Tibial nerve (tissue), 4 donors: ENCODE data around the gene GNA12. TPM values are rescaled to one million over a fixed set of nuclear protein-coding genes. Genes with fewer than 3 reads are reported as not detected.
A peak's percentile ranks its signal among the peaks of the same experiment; 100 is the strongest.

Source experiments
- DNase-seq, 2 donors: peaks; one replicate each; pipeline ENCODE4 v3.0.0-alpha.2; 2019; ENCODE audit warnings: low spot score in 2 of 2
- H3K27ac ChIP-seq, 4 donors: fragments of 200-600 bp; sonication (generic) in 3 of 4; one replicate each; pipeline ENCODE4 v1.5.1; 2017 to 2019; ENCODE audit warnings: mild to moderate bottlenecking in 1 of 4
- H3K27me3 ChIP-seq, 2 donors: fragments of 200-600 bp; sonication (generic) in 1 of 2; one replicate each; pipeline versions ENCODE4 v1.5.1 to v1.6.0; 2017 to 2019
- H3K36me3 ChIP-seq, 3 donors: fragments of 200-600 bp; sonication (generic); one replicate each; pipeline ENCODE4 v1.5.1; 2018 to 2019
- H3K4me1 ChIP-seq, 4 donors: fragments of 200-600 bp; sonication (generic) in 3 of 4; one replicate each; pipeline ENCODE4 v1.5.1; 2017 to 2019
- H3K4me3 ChIP-seq, 4 donors: fragments of 200-600 bp; sonication (generic) in 3 of 4; one replicate each; pipeline ENCODE4 v1.5.1; 2017 to 2019; ENCODE audit warnings: mild to moderate bottlenecking in 1 of 4, moderate library complexity in 1 of 4
- H3K9me3 ChIP-seq, 4 donors: fragments of 200-600 bp; sonication (generic) in 3 of 4; one replicate each; pipeline ENCODE4 v1.5.1; 2017 to 2019
- EP300 ChIP-seq, 2 donors: sonication (generic); formaldehyde crosslinking; IDR thresholded peaks; one replicate each; pipeline ENCODE4 v1.6.1; 2017; ENCODE audit warnings: antibody characterized with exemption in 2 of 2, mild to moderate bottlenecking in 1 of 2
- POLR2A ChIP-seq, 2 donors: fragments of 450-650 bp; IDR thresholded peaks; one replicate each; pipeline ENCODE4 v1.6.1; 2017; ENCODE audit warnings: antibody characterized with exemption in 2 of 2, mild to moderate bottlenecking in 2 of 2, moderate library complexity in 2 of 2
- WGBS, 2 donors: methylation state at CpG; one replicate each; pipeline ENCODE4 v1.1.5; 2018; 5-methylcytosine and 5-hydroxymethylcytosine counted together
- total RNA-seq, 4 donors: library from RNA; depleted of rRNA; stranded (reverse); fragments of >200 nt; gene quantifications; one replicate each; pipeline ENCODE4 v1.1.0, GENCODE V29; 2016
- TF ChIP-seq, protein P1 (sequence below), 5 experiments: fragments of 200-600 bp in 3 of 5; fragments of 450-650 bp in 2 of 5; sonication (generic) in 3 of 5; IDR thresholded peaks; one replicate each; pipeline ENCODE4 v1.5.1; 2016 to 2019; ENCODE audit warnings: antibody characterized with exemption in 5 of 5, mild to moderate bottlenecking in 3 of 5, moderate library complexity in 2 of 5

Gene GNA12
- total RNA-seq, 4 donors from 2014 or later, result 21.3 to 36.0 (median 29.4) TPM

DNA sequence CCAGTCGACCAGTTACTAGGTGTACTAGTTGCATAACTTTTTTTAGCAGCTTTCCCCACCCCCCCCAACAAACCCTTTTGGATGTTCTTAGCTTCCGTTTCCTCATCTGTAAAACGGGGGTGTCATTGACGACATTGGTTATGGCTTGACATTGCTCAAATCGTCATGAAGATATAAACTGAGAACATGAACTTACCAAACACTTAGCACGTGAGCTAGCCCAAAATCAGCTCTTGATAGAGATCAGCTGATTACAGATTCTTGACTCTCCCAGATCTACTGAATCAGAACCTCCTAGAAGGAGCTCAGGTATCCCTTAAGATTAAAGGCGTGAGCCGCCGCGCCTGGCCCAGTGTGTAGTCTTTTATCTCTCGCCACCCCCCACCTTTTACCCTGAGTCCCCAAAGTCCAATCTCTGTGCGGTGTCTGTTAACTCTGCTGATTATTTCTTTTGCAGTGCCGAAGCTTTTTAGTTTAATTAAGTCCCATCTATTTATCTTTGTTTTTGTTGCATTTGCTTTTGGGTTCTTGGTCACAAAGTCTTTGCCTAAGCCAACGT is 1.0 kb upstream of the GNA12 start:
- no peaks in the 10 kb centered on the region for H3K36me3 ChIP-seq
- TF ChIP-seq EP300 (IDR thresholded peaks at IDR 0.05), result no peak
- TF ChIP-seq, protein P1, sequence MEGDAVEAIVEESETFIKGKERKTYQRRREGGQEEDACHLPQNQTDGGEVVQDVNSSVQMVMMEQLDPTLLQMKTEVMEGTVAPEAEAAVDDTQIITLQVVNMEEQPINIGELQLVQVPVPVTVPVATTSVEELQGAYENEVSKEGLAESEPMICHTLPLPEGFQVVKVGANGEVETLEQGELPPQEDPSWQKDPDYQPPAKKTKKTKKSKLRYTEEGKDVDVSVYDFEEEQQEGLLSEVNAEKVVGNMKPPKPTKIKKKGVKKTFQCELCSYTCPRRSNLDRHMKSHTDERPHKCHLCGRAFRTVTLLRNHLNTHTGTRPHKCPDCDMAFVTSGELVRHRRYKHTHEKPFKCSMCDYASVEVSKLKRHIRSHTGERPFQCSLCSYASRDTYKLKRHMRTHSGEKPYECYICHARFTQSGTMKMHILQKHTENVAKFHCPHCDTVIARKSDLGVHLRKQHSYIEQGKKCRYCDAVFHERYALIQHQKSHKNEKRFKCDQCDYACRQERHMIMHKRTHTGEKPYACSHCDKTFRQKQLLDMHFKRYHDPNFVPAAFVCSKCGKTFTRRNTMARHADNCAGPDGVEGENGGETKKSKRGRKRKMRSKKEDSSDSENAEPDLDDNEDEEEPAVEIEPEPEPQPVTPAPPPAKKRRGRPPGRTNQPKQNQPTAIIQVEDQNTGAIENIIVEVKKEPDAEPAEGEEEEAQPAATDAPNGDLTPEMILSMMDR (IDR thresholded peaks at IDR 0.05), result no peak
- TF ChIP-seq POLR2A (IDR thresholded peaks at IDR 0.05), result no peak
- H3K4me3 ChIP-seq, result peak overlapping the region in 1 of 4 donors; percentile 75
- DNase-seq, result no peak
- 86 to 88% methylated on average over 14 of the region's 14 CpGs for WGBS, 2 donors
- H3K27me3 ChIP-seq, result no peaks in the 10 kb centered on the region
- peak overlapping the region in 3 of 4 donors; percentile 19 to 69 (median 60) for H3K27ac ChIP-seq
- H3K9me3 ChIP-seq, result no peaks in the 10 kb centered on the region
- peaks cover 0 to 28% (median 13%) of the 10 kb centered on the region in 4 donors for H3K4me1 ChIP-seq

DNA sequence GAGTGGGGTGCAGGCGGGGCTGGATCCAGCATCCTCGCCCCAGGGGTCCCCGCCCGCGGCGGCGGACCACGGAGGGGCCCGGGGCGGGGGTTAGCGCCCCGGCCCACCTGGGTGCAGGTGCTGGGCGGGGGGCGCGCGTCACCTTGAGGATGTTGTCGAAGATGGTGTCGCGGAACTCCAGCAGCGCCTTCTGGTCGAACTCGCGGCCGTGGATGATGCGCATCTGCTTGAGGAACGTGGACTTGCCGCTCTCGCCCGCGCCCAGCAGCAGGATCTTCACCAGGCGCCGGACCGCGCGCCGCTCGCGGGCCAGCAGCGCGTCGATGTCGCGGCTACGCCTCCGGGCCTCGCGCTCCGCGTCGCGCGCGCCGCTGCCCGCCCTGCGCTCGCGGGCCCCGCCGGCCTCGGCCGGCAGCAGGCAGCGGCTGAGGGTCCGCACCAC is 376 bp downstream of the GNA12 start:
- H3K27me3 ChIP-seq, result no peaks in the 10 kb centered on the region
- H3K36me3 ChIP-seq, result peaks cover 0 to 4% (median 0%) of the 10 kb centered on the region in 3 donors
- peaks cover 0 to 28% (median 13%) of the 10 kb centered on the region in 4 donors for H3K4me1 ChIP-seq
- H3K9me3 ChIP-seq, result no peaks in the 10 kb centered on the region
- H3K4me3 ChIP-seq, result peak overlapping the region; percentile 56 to 79 (median 73)
- H3K27ac ChIP-seq, result peak overlapping the region in 3 of 4 donors; percentile 4 to 82 (median 72)
- TF ChIP-seq, protein P1 (IDR thresholded peaks at IDR 0.05), result no peak
- TF ChIP-seq POLR2A (IDR thresholded peaks at IDR 0.05) (no peak), EP300 (IDR thresholded peaks at IDR 0.05) (no peak)
- no peak for DNase-seq
- 0% methylated on average over 22 to 60 of the region's 64 CpGs for WGBS, 2 donors

DNA sequence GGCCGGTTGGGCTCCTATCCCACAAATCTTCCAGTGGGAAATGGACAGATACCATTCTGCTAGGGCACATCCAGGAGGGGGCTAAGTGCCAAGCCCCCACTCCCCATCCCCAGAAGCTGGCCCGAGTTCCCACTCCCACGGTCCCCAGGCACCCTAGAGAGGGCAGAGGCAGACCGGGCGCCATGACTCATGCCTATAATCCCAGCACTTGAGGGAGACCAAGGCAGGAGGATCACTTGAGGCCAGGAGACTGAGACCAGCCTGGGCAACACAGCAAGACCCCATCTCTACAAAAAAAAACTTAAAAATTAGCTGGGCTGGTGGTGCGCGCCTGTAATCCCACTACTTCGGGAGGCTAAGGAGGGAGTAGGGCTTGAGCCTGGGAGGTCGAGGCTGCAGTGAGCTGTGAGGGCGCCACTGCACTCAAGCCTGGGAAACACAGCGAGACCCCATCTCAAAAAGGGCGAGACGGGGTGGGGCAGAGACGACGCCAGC is 870 bp downstream of the GNA12 start:
- DNase-seq, result no peak
- TF ChIP-seq, protein P1 (IDR thresholded peaks at IDR 0.05), result no peak
- Histone ChIP-seq H3K27ac (peak overlapping the region in 3 of 4 donors; percentile 4 to 82 (median 72)), H3K4me1 (peaks cover 0 to 28% (median 13%) of the 10 kb centered on the region in 4 donors), H3K27me3 (no peaks in the 10 kb centered on the region), H3K9me3 (no peaks in the 10 kb centered on the region), H3K36me3 (peaks cover 0 to 9% (median 0%) of the 10 kb centered on the region in 3 donors), H3K4me3 (peak overlapping the region; percentile 56 to 79 (median 73))
- WGBS, 2 donors, result 45 to 48% methylated on average over 15 of the region's 15 CpGs

DNA sequence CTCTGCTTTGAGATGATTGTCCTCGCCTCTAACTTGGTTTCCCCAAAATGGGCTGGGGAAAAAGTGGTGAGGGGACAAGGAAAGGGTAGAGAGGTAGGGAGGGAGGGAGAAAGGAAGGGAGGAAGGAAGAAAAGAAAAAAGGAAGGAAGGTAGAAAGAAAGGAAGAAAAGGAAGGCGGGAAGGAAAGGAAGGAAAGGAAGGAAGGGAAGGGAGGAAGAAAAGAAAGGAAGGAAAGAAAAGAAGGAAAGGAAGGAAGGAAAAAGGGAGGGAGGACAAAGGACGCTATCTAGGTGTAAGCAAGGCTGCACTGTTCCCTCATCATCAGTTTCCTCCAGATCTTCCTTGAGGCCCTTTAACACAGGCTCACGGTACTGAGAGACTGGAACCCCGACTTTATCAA is 2.2 kb downstream of the GNA12 start:
- peaks cover 0 to 38% (median 13%) of the 10 kb centered on the region in 4 donors for H3K4me1 ChIP-seq
- no peak overlapping the region for H3K4me3 ChIP-seq
- 81 to 88% methylated on average over 5 of the region's 5 CpGs for WGBS, 2 donors
- TF ChIP-seq EP300 (IDR thresholded peaks at IDR 0.05), result no peak
- TF ChIP-seq, protein P1 (IDR thresholded peaks at IDR 0.05), result no peak
- no peak for TF ChIP-seq POLR2A (IDR thresholded peaks at IDR 0.05)
- H3K9me3 ChIP-seq, result no peaks in the 10 kb centered on the region
- H3K36me3 ChIP-seq, result peaks cover 0 to 15% (median 0%) of the 10 kb centered on the region in 3 donors
- no peak for DNase-seq
- no peaks in the 10 kb centered on the region for H3K27me3 ChIP-seq
- no peak overlapping the region for H3K27ac ChIP-seq

DNA sequence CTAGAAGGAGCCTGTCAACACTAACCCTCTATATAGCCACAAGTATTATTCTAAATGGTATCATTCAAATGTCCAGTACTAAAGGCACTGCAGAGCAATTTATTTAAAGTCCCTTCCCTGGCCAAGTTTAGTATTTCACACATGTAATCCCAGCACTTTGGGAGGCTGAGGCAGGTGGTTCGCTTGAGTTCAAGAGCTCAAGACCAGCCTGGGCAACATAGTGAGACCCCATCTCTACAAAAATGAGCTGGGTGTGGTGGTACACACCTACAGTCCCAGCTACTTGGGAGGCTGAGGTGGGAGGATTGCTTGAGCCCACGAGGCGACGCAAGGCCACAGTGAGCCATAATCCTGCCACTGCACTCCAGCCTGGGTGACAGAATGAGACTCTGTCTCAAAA is 3.6 kb downstream of the GNA12 start:
- Histone ChIP-seq H3K9me3 (no peaks in the 10 kb centered on the region), H3K4me3 (no peak overlapping the region), H3K4me1 (peaks cover 0 to 38% (median 13%) of the 10 kb centered on the region in 4 donors), H3K36me3 (peaks cover 0 to 18% (median 0%) of the 10 kb centered on the region in 3 donors), H3K27ac (peak overlapping the region in 1 of 4 donors; percentile 7), H3K27me3 (no peaks in the 10 kb centered on the region)
- DNase-seq, result no peak
- WGBS, 2 donors, result 91 to 94% methylated on average over 4 of the region's 4 CpGs
- TF ChIP-seq EP300 (IDR thresholded peaks at IDR 0.05), result no peak
- TF ChIP-seq POLR2A (IDR thresholded peaks at IDR 0.05), result no peak
